HL-60 (cell line): ENCODE results near the gene STAT4.

Source experiments
- POLR2AphosphoS5 ChIP-seq: IDR thresholded peaks from 2 replicates; pipeline ENCODE4 v1.6.1; 2012; ENCODE audit warnings: low read depth
- SPI1 ChIP-seq: IDR thresholded peaks from 2 replicates; pipeline ENCODE4 v1.6.1; 2012; ENCODE audit warnings: low read depth, mild to moderate bottlenecking, borderline replicate concordance
- TF ChIP-seq, protein P1 (sequence below): IDR thresholded peaks from one replicate; pipeline ENCODE4 v1.5.1; 2011; ENCODE audit warnings: low read length, control low read depth, inconsistent platforms; ENCODE audit not compliant: insufficient read depth

GRCh38 chr2:191198271-191198670 lies 47.5 kb upstream of the STAT4 start:
- TF ChIP-seq, protein P1, sequence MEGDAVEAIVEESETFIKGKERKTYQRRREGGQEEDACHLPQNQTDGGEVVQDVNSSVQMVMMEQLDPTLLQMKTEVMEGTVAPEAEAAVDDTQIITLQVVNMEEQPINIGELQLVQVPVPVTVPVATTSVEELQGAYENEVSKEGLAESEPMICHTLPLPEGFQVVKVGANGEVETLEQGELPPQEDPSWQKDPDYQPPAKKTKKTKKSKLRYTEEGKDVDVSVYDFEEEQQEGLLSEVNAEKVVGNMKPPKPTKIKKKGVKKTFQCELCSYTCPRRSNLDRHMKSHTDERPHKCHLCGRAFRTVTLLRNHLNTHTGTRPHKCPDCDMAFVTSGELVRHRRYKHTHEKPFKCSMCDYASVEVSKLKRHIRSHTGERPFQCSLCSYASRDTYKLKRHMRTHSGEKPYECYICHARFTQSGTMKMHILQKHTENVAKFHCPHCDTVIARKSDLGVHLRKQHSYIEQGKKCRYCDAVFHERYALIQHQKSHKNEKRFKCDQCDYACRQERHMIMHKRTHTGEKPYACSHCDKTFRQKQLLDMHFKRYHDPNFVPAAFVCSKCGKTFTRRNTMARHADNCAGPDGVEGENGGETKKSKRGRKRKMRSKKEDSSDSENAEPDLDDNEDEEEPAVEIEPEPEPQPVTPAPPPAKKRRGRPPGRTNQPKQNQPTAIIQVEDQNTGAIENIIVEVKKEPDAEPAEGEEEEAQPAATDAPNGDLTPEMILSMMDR, result no peak
- no peak for TF ChIP-seq POLR2AphosphoS5
- TF ChIP-seq SPI1, result no peak
